Frontal cortex (tissue), 4 donors: ENCODE results near the gene RNF39. TPM values are rescaled to one million over a fixed set of nuclear protein-coding genes. Genes with fewer than 3 reads are reported as not detected.
"Not testable (repeated sequence)": the region's sequence is repeated elsewhere in the genome, so short reads cannot be mapped to it uniquely, and the experiment has no call there.

Experiments used
- DNase-seq, 2 donors: peaks; one replicate each; pipeline ENCODE4 v3.0.0; 2012; ENCODE audit warnings: low spot score in 2 of 2
- FAIRE-seq: peaks from 2 replicates; lab custom pipeline; 2012; peaks lifted over from hg19 to GRCh38; lab: Jason Lieb, UNC
- small RNA-seq: library from RNA; depleted of rRNA; stranded (forward); fragments of <200 nt; gene quantifications from one replicate; pipeline ENCODE3, GENCODE V24; 2014
- total RNA-seq: library from RNA; depleted of rRNA; stranded (reverse); fragments of >200 nt; gene quantifications from one replicate; pipeline ENCODE4 v1.2.3, GENCODE V29; 2014
- donor health status: control.
- donor health status: control.
- donor health status: control.

The RNF39 gene
- total RNA-seq, 1 donor from 2014 or later = not detected

GRCh38 chr6:30022712-30023111 lies 52.9 kb downstream of the RNF39 start:
- DNase-seq, FAIRE-seq: not testable (repeated sequence)

- no peak for DNase-seq
- FAIRE-seq = no peak
Measured at GRCh38 chr6:30022189-30022588, 53.4 kb downstream of the RNF39 start.

- no peak for FAIRE-seq
- no peak for DNase-seq
Measured at GRCh38 chr6:30020626-30021025, 54.9 kb downstream of the RNF39 start.

Small RNA genes within 50 kb of the gene (small RNA-seq; reads per million reads assigned to genes)
- gene RF02218 = not detected
- gene RF02219 = not detected
- not detected for gene RF02220

Other genes starting within 250 kb of the RNF39 start
- not detected for gene HLA-G, start 247.9 kb downstream of the RNF39 start, total RNA-seq
- gene HLA-A, start 133.2 kb downstream of the RNF39 start, total RNA-seq = 55.4 TPM
- 15.5 TPM for gene POLR1H, start 14.5 kb downstream of the RNF39 start, total RNA-seq
- gene PPP1R11, start 8.6 kb downstream of the RNF39 start, total RNA-seq = 17.1 TPM
- not detected for gene TRIM31, start 37.3 kb upstream of the RNF39 start, total RNA-seq
- gene TRIM40, start 60.4 kb upstream of the RNF39 start, total RNA-seq = not detected
- under 0.01 TPM for gene TRIM10, start 85.4 kb upstream of the RNF39 start, total RNA-seq
- not detected for gene TRIM15, start 87.8 kb upstream of the RNF39 start, total RNA-seq
- 14.3 TPM for gene TRIM26, start 137.6 kb upstream of the RNF39 start, total RNA-seq